Measurements from ENCODE around the gene RBM20. TPM values are rescaled to one million over a fixed set of nuclear protein-coding genes. Genes with fewer than 3 reads are reported as not detected.

RBM20 gene
- total RNA-seq, 1 experiment from 2014 or later: 0.10 TPM

GRCh38 chr10:110813743-110814472 lies 169.8 kb downstream of the RBM20 start:
- H3K9me3 ChIP-seq (ENCODE audit: control insufficient read depth, insufficient read depth, low read depth, low read length): no peaks in the 10 kb centered on the region
- no peaks in the 10 kb centered on the region for H3K27me3 ChIP-seq (ENCODE audit: control insufficient read depth, insufficient read depth, low read length)
- no peak overlapping the region for H3K27ac ChIP-seq (ENCODE audit: low read length)
- ChIA-PET CTCF (no interaction called here), POLR2A (no interaction called here)
- H3K4me1 ChIP-seq (ENCODE audit: control insufficient read depth, insufficient read depth, low read length): no peaks in the 10 kb centered on the region
- no peaks in the 10 kb centered on the region for H3K36me3 ChIP-seq (ENCODE audit: control insufficient read depth, insufficient read depth, low read length)
- ATAC-seq (no peak), DNase-seq (ENCODE audit: low read depth, low spot score) (no peak)
- no peak for TF ChIP-seq CTCF (IDR thresholded peaks at IDR 0.05)
- no peak for TF ChIP-seq REST (IDR thresholded peaks at IDR 0.05; ENCODE audit: insufficient read depth in 1 of 2, low read depth in 2 of 2, low read length in 1 of 2)
- TF ChIP-seq POLR2AphosphoS5 (IDR thresholded peaks at IDR 0.05; ENCODE audit: low read depth, low read length): no peak
- TF ChIP-seq TCF7L2 (IDR thresholded peaks at IDR 0.05; ENCODE audit: low read depth, low read length): no peak
- TF ChIP-seq SIN3A (IDR thresholded peaks at IDR 0.05; ENCODE audit: borderline replicate concordance, insufficient read depth, low read depth, low read length): no peak
- in situ Hi-C loops (cut with HindIII; ENCODE audit: low pct_unique_long_range_greater_than_20kb, low sequenced_read_pairs) (no loop called here), intact Hi-C loops (cut with micrococcal nuclease; ENCODE audit: unreplicated experiment) (no loop called here)
- no peak overlapping the region for H3K4me3 ChIP-seq (ENCODE audit: low read depth in 2 of 2, low read length in 2 of 2)
- BruUV-seq (replicated peaks): no TSS peak

- no peaks in the 10 kb centered on the region for H3K9me3 ChIP-seq (ENCODE audit: control insufficient read depth, insufficient read depth, low read depth, low read length)
- H3K4me3 ChIP-seq (ENCODE audit: low read depth in 2 of 2, low read length in 2 of 2): no peak overlapping the region
- TF ChIP-seq SIN3A (IDR thresholded peaks at IDR 0.05; ENCODE audit: borderline replicate concordance, insufficient read depth, low read depth, low read length) (no peak), TCF7L2 (IDR thresholded peaks at IDR 0.05; ENCODE audit: low read depth, low read length) (no peak), POLR2AphosphoS5 (IDR thresholded peaks at IDR 0.05; ENCODE audit: low read depth, low read length) (no peak), REST (IDR thresholded peaks at IDR 0.05; ENCODE audit: insufficient read depth in 1 of 2, low read depth in 2 of 2, low read length in 1 of 2) (no peak), CTCF (IDR thresholded peaks at IDR 0.05) (no peak)
- BruUV-seq (replicated peaks): no TSS peak
- intact Hi-C loops (cut with micrococcal nuclease; ENCODE audit: unreplicated experiment): loop anchor here (2.0 kb wide), 1 partner anchor 33 kb away; no protein-coding TSS in a partner anchor
- ChIA-PET POLR2A (no interaction called here), CTCF (no interaction called here)
- DNase-seq (ENCODE audit: low read depth, low spot score) (no peak), ATAC-seq (0 out of 2 replicates have a peak, but pooled peaks have one; percentile 38)
- no peaks in the 10 kb centered on the region for H3K27me3 ChIP-seq (ENCODE audit: control insufficient read depth, insufficient read depth, low read length)
- H3K27ac ChIP-seq (ENCODE audit: low read length): no peak overlapping the region
- H3K4me1 ChIP-seq (ENCODE audit: control insufficient read depth, insufficient read depth, low read length): no peaks in the 10 kb centered on the region
- in situ Hi-C loops (cut with HindIII; ENCODE audit: low pct_unique_long_range_greater_than_20kb, low sequenced_read_pairs): no loop called here
- no peaks in the 10 kb centered on the region for H3K36me3 ChIP-seq (ENCODE audit: control insufficient read depth, insufficient read depth, low read length)
Measured at GRCh38 chr10:110815354-110816004, 171.3 kb downstream of the RBM20 start.

Measured in Panc1 (cell line).